ENCODE measurements around the gene TMEM45A. TPM values are rescaled to one million over a fixed set of nuclear protein-coding genes. Genes with fewer than 3 reads are reported as not detected.

TMEM45A gene
- total RNA-seq: 4.6 and 6.4 TPM in 2 replicates

GRCh38 chr3:100492059-100493006 lies at the start of gene TMEM45A:
TMEM45A (plus strand) TSS chr3:100492619; CDS start chr3:100555212, 62,593 bp downstream.

GRCh38 chr3:100609305-100609704 lies 116.9 kb downstream of the TMEM45A start, which contains the start of gene ADGRG7:
ADGRG7 (plus strand) TSS chr3:100609601; CDS start chr3:100609857, 256 bp downstream.

Other genes with a start within 250 kb of the TMEM45A start
- gene TBC1D23, start 231.6 kb upstream of the TMEM45A start, total RNA-seq: 51.7 and 52.4 TPM in 2 replicates
- 18.4 and 24.3 TPM in 2 replicates for gene NIT2, start 157.9 kb upstream of the TMEM45A start, total RNA-seq
- gene TOMM70, start 91.5 kb upstream of the TMEM45A start, total RNA-seq: 63.8 and 68.9 TPM in 2 replicates
- 2.2 and 2.9 TPM in 2 replicates for gene LNP1, start 91.1 kb upstream of the TMEM45A start, total RNA-seq
- gene ADGRG7, start 117.0 kb downstream of the TMEM45A start, total RNA-seq: not detected in 2 replicates
- gene TFG, start 216.9 kb downstream of the TMEM45A start, total RNA-seq: 136 and 153 TPM in 2 replicates